Osteocyte (in vitro differentiated cells): ENCODE measurements around the gene RHO. TPM values are rescaled to one million over a fixed set of nuclear protein-coding genes. Genes with fewer than 3 reads are reported as not detected.

Source experiments
- DNase-seq: peaks from one replicate; pipeline ENCODE4 v3.0.0; 2021; ENCODE audit warnings: mixed read lengths; ENCODE audit not compliant: unreplicated experiment; ENCODE audit errors: extremely low spot score
- H3K27ac Mint-ChIP-seq: one replicate; pipeline ENCODE4 v1.8.0; 2021; ENCODE audit warnings: mild to moderate bottlenecking, mixed read lengths; ENCODE audit not compliant: unreplicated experiment
- H3K27me3 Mint-ChIP-seq: one replicate; pipeline ENCODE4 v1.8.0; 2021; ENCODE audit warnings: mixed read lengths; ENCODE audit not compliant: unreplicated experiment
- H3K36me3 Mint-ChIP-seq: one replicate; pipeline ENCODE4 v1.8.0; 2021; ENCODE audit warnings: mixed read lengths; ENCODE audit not compliant: unreplicated experiment
- H3K4me1 Mint-ChIP-seq: one replicate; pipeline ENCODE4 v1.8.0; 2021; ENCODE audit warnings: mixed read lengths; ENCODE audit not compliant: unreplicated experiment
- H3K4me3 Mint-ChIP-seq: one replicate; pipeline ENCODE4 v1.8.0; 2021; ENCODE audit warnings: mild to moderate bottlenecking, moderate library complexity, mixed read lengths; ENCODE audit not compliant: unreplicated experiment
- H3K9me3 Mint-ChIP-seq: one replicate; pipeline ENCODE4 v1.8.0; 2021; ENCODE audit warnings: mixed read lengths; ENCODE audit not compliant: unreplicated experiment
- CTCF ChIP-seq: fragments of 200-600 bp; sonication (generic); IDR thresholded peaks from 2 replicates; pipeline ENCODE4 v1.5.0; 2021; ENCODE audit warnings: antibody characterized with exemption, mild to moderate bottlenecking, moderate library complexity
- total RNA-seq: library from RNA; stranded (reverse); gene quantifications from 2 replicates; pipeline ENCODE4 v1.2.1, GENCODE V29; 2021

RHO gene
- total RNA-seq, 1 donor from 2014 or later: not detected

- no peaks in the 10 kb centered on the region for H3K27me3 Mint-ChIP-seq
- peaks cover 19% of the 10 kb centered on the region for H3K4me1 Mint-ChIP-seq
- H3K4me3 Mint-ChIP-seq: no peak overlapping the region
- no peak for DNase-seq
- TF ChIP-seq CTCF: no peak
- peak overlapping the region; percentile 33 for H3K27ac Mint-ChIP-seq
- no peaks in the 10 kb centered on the region for H3K9me3 Mint-ChIP-seq
- H3K36me3 Mint-ChIP-seq: peaks cover 30% of the 10 kb centered on the region
These were observed 48.3 kb downstream of the RHO start for GRCh38 chr3:129576514-129577352.

GRCh38 chr3:129577366-129577765, 48.9 kb downstream of the RHO start:
- Mint-ChIP-seq H3K27me3 (no peaks in the 10 kb centered on the region), H3K27ac (no peak overlapping the region)
- DNase-seq: no peak

GRCh38 chr3:129577925-129578786, 49.7 kb downstream of the RHO start:
- no peak for TF ChIP-seq CTCF
- Mint-ChIP-seq H3K9me3 (no peaks in the 10 kb centered on the region), H3K36me3 (peaks cover 26% of the 10 kb centered on the region), H3K4me3 (no peak overlapping the region), H3K27ac (no peak overlapping the region), H3K4me1 (peaks cover 19% of the 10 kb centered on the region), H3K27me3 (no peaks in the 10 kb centered on the region)
- no peak for DNase-seq

More at GRCh38 chr3:129577366-129577765, 48.9 kb downstream of the RHO start:
- Mint-ChIP-seq H3K4me3 (no peak overlapping the region), H3K36me3 (peaks cover 25% of the 10 kb centered on the region), H3K4me1 (peaks cover 19% of the 10 kb centered on the region), H3K9me3 (no peaks in the 10 kb centered on the region)
- no peak for TF ChIP-seq CTCF

- DNase-seq: no peak
- Mint-ChIP-seq H3K27me3 (no peaks in the 10 kb centered on the region), H3K9me3 (no peaks in the 10 kb centered on the region), H3K36me3 (peaks cover 27% of the 10 kb centered on the region), H3K27ac (peak overlapping the region; percentile 56), H3K4me3 (no peak overlapping the region), H3K4me1 (peaks cover 19% of the 10 kb centered on the region)
- no peak for TF ChIP-seq CTCF
These were observed 51.6 kb downstream of the RHO start for GRCh38 chr3:129579991-129580390.

- peaks cover 32% of the 10 kb centered on the region for H3K36me3 Mint-ChIP-seq
- no peak for DNase-seq
- no peaks in the 10 kb centered on the region for H3K9me3 Mint-ChIP-seq
- peaks cover 13% of the 10 kb centered on the region for H3K4me1 Mint-ChIP-seq
- no peak overlapping the region for H3K27ac Mint-ChIP-seq
- H3K27me3 Mint-ChIP-seq: no peaks in the 10 kb centered on the region
- H3K4me3 Mint-ChIP-seq: no peak overlapping the region
- no peak for TF ChIP-seq CTCF
These were observed 53.2 kb downstream of the RHO start for GRCh38 chr3:129581623-129582022.
